ELF-1 (cell line): Measurements from ENCODE around the gene CTSW.

Experiments
- DNase-seq: peaks from one replicate; pipeline ENCODE4 v3.0.0-alpha.2; 2016; ENCODE audit warnings: low read depth, low spot score

Gene CTSW

GRCh38 chr11:65867284-65868071 lies 12.2 kb upstream of the CTSW start:
- peak; percentile 51 for DNase-seq

- peak; percentile 53 for DNase-seq
Observed at GRCh38 chr11:65868076-65868667, 11.5 kb upstream of the CTSW start.

- no peak for DNase-seq
Observed at GRCh38 chr11:65868907-65869306, 10.7 kb upstream of the CTSW start.

- DNase-seq = no peak
Observed at GRCh38 chr11:65869643-65870306, 9.9 kb upstream of the CTSW start.

GRCh38 chr11:65870307-65870658 lies 9.4 kb upstream of the CTSW start:
- DNase-seq = no peak

- DNase-seq = peak; percentile 10
Observed at GRCh38 chr11:65870706-65871681, 8.6 kb upstream of the CTSW start.

- DNase-seq = peak; percentile 48
Observed at GRCh38 chr11:65871811-65872548, 7.7 kb upstream of the CTSW start.

GRCh38 chr11:65872586-65873317 lies 6.9 kb upstream of the CTSW start, which contains the start of gene EFEMP2:
Gene EFEMP2, minus strand, starts transcription at chr11:65872800. Its CDS starts 446 bp downstream, at chr11:65872354.
- DNase-seq = peak; percentile 9

- DNase-seq = peak; percentile 96
Observed at GRCh38 chr11:65873318-65874156, 6.1 kb upstream of the CTSW start.

- DNase-seq = no peak
Observed at GRCh38 chr11:65880027-65880426, 390 bp downstream of the CTSW start.

GRCh38 chr11:65880844-65881421 lies 1.3 kb downstream of the CTSW start:
- DNase-seq = no peak

GRCh38 chr11:65882120-65883057 lies 2.8 kb downstream of the CTSW start:
- no peak for DNase-seq

GRCh38 chr11:65883058-65883761 lies 3.6 kb downstream of the CTSW start:
- DNase-seq = no peak

- DNase-seq = no peak
Observed at GRCh38 chr11:65883786-65884715, 4.4 kb downstream of the CTSW start.

GRCh38 chr11:65884716-65885092 lies 5.1 kb downstream of the CTSW start:
- peak; percentile 85 for DNase-seq

GRCh38 chr11:65885231-65885630 lies 5.6 kb downstream of the CTSW start:
- DNase-seq = no peak
